ENCODE measurements around the gene LPCAT4. TPM values are rescaled to one million over a fixed set of nuclear protein-coding genes. Genes with fewer than 3 reads are reported as not detected.
A peak's percentile ranks its signal among the peaks of the same experiment; 100 is the strongest.

LPCAT4 gene
- total and polyA plus RNA-seq, 9 donors, result 10.8 to 41.4 (median 35.5) TPM

- H3K27me3 ChIP-seq (ENCODE audit: control insufficient read depth, insufficient read depth, low read length), result no peaks in the 10 kb centered on the region
- no peaks in the 10 kb centered on the region for H3K36me3 ChIP-seq (ENCODE audit: control insufficient read depth, insufficient read depth, low read length)
- 100% methylated on average over 3 of the region's 5 CpGs for WGBS (ENCODE audit: insufficient coverage)
- no peaks in the 10 kb centered on the region for H3K4me1 ChIP-seq (ENCODE audit: control insufficient read depth, insufficient read depth, low read length)
- H3K9me3 ChIP-seq (replicated peaks; ENCODE audit: control insufficient read depth, low read depth, low read length), result no peaks in the 10 kb centered on the region
- no peak overlapping the region for H3K27ac ChIP-seq (ENCODE audit: low read length)
- no peak overlapping the region for H3K4me3 ChIP-seq (ENCODE audit: low read length)
- DNase-seq, result no peak
Observed at GRCh38 chr15:34330279-34330678, 36.7 kb downstream of the LPCAT4 start.

- WGBS (ENCODE audit: insufficient coverage), result 33% methylated on average over 1 of the region's 2 CpGs
- DNase-seq, result no peak
- H3K27me3 ChIP-seq (ENCODE audit: control insufficient read depth, insufficient read depth, low read length), result no peaks in the 10 kb centered on the region
- no peaks in the 10 kb centered on the region for H3K4me1 ChIP-seq (ENCODE audit: control insufficient read depth, insufficient read depth, low read length)
- H3K36me3 ChIP-seq (ENCODE audit: control insufficient read depth, insufficient read depth, low read length), result no peaks in the 10 kb centered on the region
- no peak overlapping the region for H3K27ac ChIP-seq (ENCODE audit: low read length)
- no peak overlapping the region for H3K4me3 ChIP-seq (ENCODE audit: low read length)
- H3K9me3 ChIP-seq (replicated peaks; ENCODE audit: control insufficient read depth, low read depth, low read length), result no peaks in the 10 kb centered on the region
Observed at GRCh38 chr15:34329006-34329405, 38.0 kb downstream of the LPCAT4 start.

GRCh38 chr15:34327906-34328305 lies 39.1 kb downstream of the LPCAT4 start:
- no peaks in the 10 kb centered on the region for H3K36me3 ChIP-seq (ENCODE audit: control insufficient read depth, insufficient read depth, low read length)
- H3K4me1 ChIP-seq (ENCODE audit: control insufficient read depth, insufficient read depth, low read length), result no peaks in the 10 kb centered on the region
- no peaks in the 10 kb centered on the region for H3K27me3 ChIP-seq (ENCODE audit: control insufficient read depth, insufficient read depth, low read length)
- DNase-seq, result no peak
- no peak overlapping the region for H3K27ac ChIP-seq (ENCODE audit: low read length)
- H3K9me3 ChIP-seq (replicated peaks; ENCODE audit: control insufficient read depth, low read depth, low read length), result no peaks in the 10 kb centered on the region
- no peak overlapping the region for H3K4me3 ChIP-seq (ENCODE audit: low read length)
- WGBS (ENCODE audit: insufficient coverage), result no CpG with 5 or more reads among the region's 4 CpGs

GRCh38 chr15:34325368-34325767 lies 41.6 kb downstream of the LPCAT4 start:
- no peak for DNase-seq

GRCh38 chr15:34324933-34325332 lies 42.1 kb downstream of the LPCAT4 start:
- no peak overlapping the region for H3K27ac ChIP-seq (ENCODE audit: low read length)
- no CpG with 5 or more reads among the region's 1 CpG for WGBS (ENCODE audit: insufficient coverage)
- H3K4me3 ChIP-seq (ENCODE audit: low read length), result no peak overlapping the region
- no peak for DNase-seq
- H3K9me3 ChIP-seq (replicated peaks; ENCODE audit: control insufficient read depth, low read depth, low read length), result no peaks in the 10 kb centered on the region
- no peaks in the 10 kb centered on the region for H3K4me1 ChIP-seq (ENCODE audit: control insufficient read depth, insufficient read depth, low read length)
- H3K27me3 ChIP-seq (ENCODE audit: control insufficient read depth, insufficient read depth, low read length), result no peaks in the 10 kb centered on the region
- no peaks in the 10 kb centered on the region for H3K36me3 ChIP-seq (ENCODE audit: control insufficient read depth, insufficient read depth, low read length)

More at GRCh38 chr15:34325368-34325767, 41.6 kb downstream of the LPCAT4 start:
- Histone ChIP-seq H3K27ac (ENCODE audit: low read length) (no peak overlapping the region), H3K4me3 (ENCODE audit: low read length) (no peak overlapping the region), H3K9me3 (replicated peaks; ENCODE audit: control insufficient read depth, low read depth, low read length) (no peaks in the 10 kb centered on the region), H3K36me3 (ENCODE audit: control insufficient read depth, insufficient read depth, low read length) (no peaks in the 10 kb centered on the region), H3K27me3 (ENCODE audit: control insufficient read depth, insufficient read depth, low read length) (no peaks in the 10 kb centered on the region), H3K4me1 (ENCODE audit: control insufficient read depth, insufficient read depth, low read length) (no peaks in the 10 kb centered on the region)

- 97% methylated on average over 9 of the region's 10 CpGs for WGBS (ENCODE audit: insufficient coverage)
- no peak for DNase-seq
- no peaks in the 10 kb centered on the region for H3K9me3 ChIP-seq (replicated peaks; ENCODE audit: control insufficient read depth, low read depth, low read length)
- no peaks in the 10 kb centered on the region for H3K4me1 ChIP-seq (ENCODE audit: control insufficient read depth, insufficient read depth, low read length)
- H3K27ac ChIP-seq (ENCODE audit: low read length), result no peak overlapping the region
- no peaks in the 10 kb centered on the region for H3K27me3 ChIP-seq (ENCODE audit: control insufficient read depth, insufficient read depth, low read length)
- no peaks in the 10 kb centered on the region for H3K36me3 ChIP-seq (ENCODE audit: control insufficient read depth, insufficient read depth, low read length)
- no peak overlapping the region for H3K4me3 ChIP-seq (ENCODE audit: low read length)
Observed at GRCh38 chr15:34323217-34323616, 43.8 kb downstream of the LPCAT4 start.

- Histone ChIP-seq H3K27me3 (ENCODE audit: control insufficient read depth, insufficient read depth, low read length) (no peaks in the 10 kb centered on the region), H3K36me3 (ENCODE audit: control insufficient read depth, insufficient read depth, low read length) (no peaks in the 10 kb centered on the region), H3K4me3 (ENCODE audit: low read length) (peak overlapping the region; percentile 21), H3K9me3 (replicated peaks; ENCODE audit: control insufficient read depth, low read depth, low read length) (no peaks in the 10 kb centered on the region), H3K4me1 (ENCODE audit: control insufficient read depth, insufficient read depth, low read length) (no peaks in the 10 kb centered on the region), H3K27ac (ENCODE audit: low read length) (no peak overlapping the region)
- 10% methylated on average over 5 of the region's 10 CpGs for WGBS (ENCODE audit: insufficient coverage)
- DNase-seq, result peak; percentile 80
Observed at GRCh38 chr15:34318277-34319079, 48.5 kb downstream of the LPCAT4 start.

- H3K36me3 ChIP-seq (ENCODE audit: control insufficient read depth, insufficient read depth, low read length), result no peaks in the 10 kb centered on the region
- no peak overlapping the region for H3K4me3 ChIP-seq (ENCODE audit: low read length)
- 86% methylated on average over 1 of the region's 3 CpGs for WGBS (ENCODE audit: insufficient coverage)
- H3K9me3 ChIP-seq (replicated peaks; ENCODE audit: control insufficient read depth, low read depth, low read length), result no peaks in the 10 kb centered on the region
- H3K27ac ChIP-seq (ENCODE audit: low read length), result no peak overlapping the region
- DNase-seq, result no peak
- no peaks in the 10 kb centered on the region for H3K4me1 ChIP-seq (ENCODE audit: control insufficient read depth, insufficient read depth, low read length)
- H3K27me3 ChIP-seq (ENCODE audit: control insufficient read depth, insufficient read depth, low read length), result no peaks in the 10 kb centered on the region
Observed at GRCh38 chr15:34314491-34315490, 52.2 kb downstream of the LPCAT4 start.

GRCh38 chr15:34311563-34311962 lies 55.4 kb downstream of the LPCAT4 start:
- Histone ChIP-seq H3K4me3 (ENCODE audit: low read length) (no peak overlapping the region), H3K4me1 (ENCODE audit: control insufficient read depth, insufficient read depth, low read length) (no peaks in the 10 kb centered on the region), H3K27me3 (ENCODE audit: control insufficient read depth, insufficient read depth, low read length) (no peaks in the 10 kb centered on the region), H3K27ac (ENCODE audit: low read length) (no peak overlapping the region), H3K36me3 (ENCODE audit: control insufficient read depth, insufficient read depth, low read length) (no peaks in the 10 kb centered on the region), H3K9me3 (replicated peaks; ENCODE audit: control insufficient read depth, low read depth, low read length) (no peaks in the 10 kb centered on the region)
- WGBS (ENCODE audit: insufficient coverage), result no CpG with 5 or more reads among the region's 1 CpG
- no peak for DNase-seq

Measured in muscle of leg (tissue), 11 donors.